GM18951 (cell line): Measurements from ENCODE around the gene ATXN2.

Source experiments
- POLR2A ChIP-seq: IDR thresholded peaks from 4 replicates; pipeline ENCODE4 v1.6.1; 2011; ENCODE audit warnings: mild to moderate bottlenecking; ENCODE audit not compliant: insufficient read length, insufficient read depth; ENCODE audit errors: extremely low read depth
- in situ Hi-C: fragments of 300-500 bp; cut with MboI; formaldehyde crosslinking; loops from one replicate; pipeline ENCODE4 v1.12.0; 2022; ENCODE audit warnings: low sequenced_read_pairs, mixed read lengths, inconsistent platforms; ENCODE audit not compliant: unreplicated experiment

The ATXN2 gene

DNA sequence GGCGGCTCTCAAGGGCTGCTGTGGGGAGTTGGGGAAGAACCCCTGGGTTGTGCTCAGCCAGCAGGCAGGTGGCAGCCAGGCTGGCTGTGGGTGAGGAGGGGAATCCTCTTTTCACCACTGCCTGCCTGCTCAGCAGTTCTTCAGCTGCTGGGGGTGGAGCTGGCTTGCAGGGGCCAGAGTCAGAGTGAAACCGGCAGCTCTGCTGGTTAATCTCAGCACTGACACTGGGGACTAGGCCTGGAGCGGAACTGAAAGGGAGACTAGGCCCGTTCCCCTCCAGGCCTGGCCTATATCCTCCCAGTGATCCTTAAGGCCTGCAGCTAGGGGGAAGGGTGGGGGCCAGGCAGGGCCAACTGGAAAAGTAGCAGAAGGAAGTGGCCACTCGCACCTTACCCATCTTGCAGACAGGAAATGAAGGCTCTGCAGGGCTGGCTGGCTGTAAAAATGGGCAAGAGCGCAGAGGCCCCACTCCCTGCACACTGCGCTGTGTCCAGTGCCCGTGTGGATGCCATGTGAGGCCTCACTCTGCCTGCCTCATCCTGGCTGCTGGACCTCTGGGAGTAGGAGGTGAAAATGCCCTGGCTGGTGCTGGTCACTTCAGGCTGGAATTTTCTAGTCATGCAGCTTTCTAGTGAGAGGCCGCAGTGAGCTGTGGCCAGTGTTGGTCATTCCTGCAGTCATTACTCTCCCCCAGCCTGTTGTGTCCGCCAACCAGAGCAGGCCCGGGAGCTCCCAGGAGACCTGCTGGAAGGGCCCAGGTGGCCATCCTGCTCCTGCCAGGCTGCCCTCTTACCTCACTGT lies 154.0 kb downstream of the ATXN2 start:
- TF ChIP-seq POLR2A, result peak; percentile 36
- in situ Hi-C loops, result loop anchor here (5.0 kb wide), 1 partner anchor 48 kb away; no protein-coding TSS in a partner anchor

DNA sequence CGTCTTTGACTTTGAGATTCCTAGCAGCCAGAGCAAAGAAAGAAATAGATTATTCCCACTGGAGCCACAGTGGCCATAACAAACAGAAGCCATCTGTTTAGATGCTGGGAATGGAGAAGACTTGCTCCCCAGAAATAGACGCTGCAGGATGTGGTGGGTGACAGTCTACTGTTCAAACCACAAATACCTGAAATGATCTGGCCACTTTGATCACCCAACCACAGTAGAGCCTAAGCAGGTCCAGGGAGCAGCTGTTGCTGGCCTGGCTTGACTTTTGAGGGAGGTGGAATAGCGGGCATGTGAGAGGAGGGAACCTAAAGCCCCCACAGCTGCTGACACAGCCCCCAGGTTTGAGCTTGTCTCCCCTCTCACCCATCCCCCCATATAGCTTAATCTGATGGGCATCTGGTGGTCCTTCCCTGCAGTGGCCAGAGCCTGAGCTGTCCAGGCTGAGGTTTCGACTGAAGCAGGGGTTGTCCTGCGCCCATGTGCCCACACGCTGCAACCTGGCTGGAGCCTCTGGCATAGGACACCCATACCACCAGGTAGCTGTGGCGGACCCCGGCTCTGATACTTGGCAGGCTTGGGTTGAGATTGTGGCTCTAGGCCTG lies 154.7 kb downstream of the ATXN2 start:
- in situ Hi-C loops, result no loop called here
- TF ChIP-seq POLR2A, result no peak

DNA sequence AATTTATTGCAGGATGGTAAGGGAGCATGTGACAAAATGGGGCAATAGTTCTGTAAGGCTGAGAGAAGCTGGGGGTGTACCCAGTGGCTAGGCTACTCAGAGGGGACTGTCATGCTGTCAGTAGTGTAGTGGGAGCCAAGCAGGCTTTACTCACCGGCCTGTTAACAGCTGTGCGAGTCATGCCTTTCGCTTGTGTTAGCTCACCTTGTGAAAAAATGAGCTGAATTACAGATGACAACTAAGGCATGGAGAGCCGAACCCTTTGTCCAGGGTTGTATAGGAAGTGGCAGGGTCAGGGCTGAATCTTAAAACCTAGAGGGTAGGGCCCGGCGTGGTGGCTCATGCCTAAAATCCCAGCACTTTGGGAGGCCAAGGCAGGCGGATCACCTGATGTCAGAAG lies 155.5 kb downstream of the ATXN2 start:
- in situ Hi-C loops, result no loop called here
- TF ChIP-seq POLR2A, result no peak

DNA sequence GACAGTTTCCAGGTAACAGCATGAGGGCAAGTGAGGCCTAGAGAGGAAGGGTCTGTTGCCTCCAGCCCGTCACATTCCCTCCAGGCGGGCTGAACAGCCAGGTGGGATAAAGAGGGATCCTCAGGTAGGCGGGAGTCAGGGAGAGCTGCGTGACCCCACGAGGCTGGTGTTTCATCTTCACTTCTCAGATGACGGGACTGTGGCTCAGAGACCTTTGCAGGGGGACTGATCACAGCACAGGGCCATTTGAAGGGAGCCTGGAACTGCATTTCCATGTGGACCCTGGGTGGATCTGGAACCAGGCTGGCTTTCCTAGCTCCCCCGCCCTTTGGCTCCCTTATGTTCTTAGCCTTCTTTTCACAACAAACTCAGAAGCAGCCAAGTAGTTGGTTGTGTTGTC lies 156.0 kb downstream of the ATXN2 start:
- in situ Hi-C loops, result no loop called here
- TF ChIP-seq POLR2A, result no peak

DNA sequence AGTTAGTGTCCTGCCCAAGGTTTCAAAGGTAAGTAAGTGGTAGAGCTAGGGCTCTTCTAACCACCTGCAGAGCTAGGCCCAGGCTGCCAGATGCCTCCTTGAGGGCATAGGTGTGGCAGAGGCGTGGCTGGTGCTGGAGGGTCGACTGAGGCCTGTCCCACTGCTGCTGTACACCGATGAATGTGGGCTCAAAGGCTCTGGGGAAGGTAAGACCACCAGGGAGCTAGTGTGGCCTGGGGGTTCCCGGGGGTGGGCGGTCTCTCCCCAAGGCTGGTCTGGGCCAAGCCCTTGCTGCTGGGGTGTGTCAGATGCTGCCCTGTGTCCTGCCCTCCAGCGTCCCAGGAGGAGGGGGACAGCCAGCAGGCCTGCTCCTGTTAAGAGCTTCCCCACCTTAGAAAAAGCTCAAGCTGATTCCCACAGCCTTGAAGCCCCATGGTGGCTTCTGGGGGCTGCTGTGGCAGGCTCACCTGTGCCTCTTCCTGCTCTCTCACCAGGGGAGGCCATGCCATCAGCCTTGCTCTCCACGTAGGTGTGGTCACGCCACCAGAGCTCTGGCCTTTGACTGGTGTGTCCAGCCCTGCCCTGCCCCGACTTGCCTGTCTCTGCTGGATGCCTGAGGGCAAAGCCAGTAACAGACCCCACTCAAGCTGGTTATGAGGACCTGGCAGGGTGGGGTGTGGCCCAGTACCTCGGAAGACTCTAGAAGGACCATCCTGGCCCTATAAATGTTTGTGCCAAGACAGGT lies 156.6 kb downstream of the ATXN2 start:
- in situ Hi-C loops, result no loop called here
- no peak for TF ChIP-seq POLR2A

DNA sequence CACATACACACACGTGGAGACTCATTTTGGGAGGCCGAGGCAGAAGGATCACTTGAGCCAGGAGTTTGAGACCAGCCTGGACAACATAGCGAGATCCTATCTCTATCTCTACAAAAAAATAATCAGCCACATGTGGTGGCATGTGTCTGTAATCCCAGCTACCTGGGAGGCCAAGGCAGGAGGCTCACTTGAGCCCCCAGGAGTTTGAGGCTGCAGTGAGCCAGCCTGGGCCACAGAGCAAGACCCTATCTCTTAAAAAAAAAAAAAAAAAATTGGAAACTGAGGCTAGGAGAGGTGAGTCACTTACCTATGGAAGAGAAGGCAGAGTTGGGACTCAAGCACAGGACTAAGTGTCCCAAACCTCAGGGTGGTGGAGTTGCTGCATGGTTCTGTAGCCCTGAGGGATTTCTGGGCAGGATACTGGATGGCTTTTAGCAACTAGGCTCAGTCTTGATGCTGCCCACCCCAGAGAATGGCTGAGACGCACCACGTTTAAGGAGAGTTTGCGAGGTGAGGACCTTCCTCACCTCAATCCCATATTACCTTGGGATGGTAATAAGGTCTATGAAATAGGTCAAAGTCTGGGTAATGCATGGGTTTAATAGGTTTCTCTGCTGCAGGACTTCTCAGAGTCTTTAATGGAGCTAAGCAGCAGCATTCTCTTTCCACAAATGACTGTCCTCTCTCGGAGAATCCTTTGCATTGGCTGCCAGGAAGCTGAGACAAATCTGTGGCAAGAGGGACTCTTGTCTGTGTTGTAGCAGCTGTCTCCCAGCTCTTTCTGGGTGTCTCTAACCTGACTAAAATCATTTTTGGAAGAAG lies 157.8 kb downstream of the ATXN2 start:
- no peak for TF ChIP-seq POLR2A
- in situ Hi-C loops, result no loop called here

DNA sequence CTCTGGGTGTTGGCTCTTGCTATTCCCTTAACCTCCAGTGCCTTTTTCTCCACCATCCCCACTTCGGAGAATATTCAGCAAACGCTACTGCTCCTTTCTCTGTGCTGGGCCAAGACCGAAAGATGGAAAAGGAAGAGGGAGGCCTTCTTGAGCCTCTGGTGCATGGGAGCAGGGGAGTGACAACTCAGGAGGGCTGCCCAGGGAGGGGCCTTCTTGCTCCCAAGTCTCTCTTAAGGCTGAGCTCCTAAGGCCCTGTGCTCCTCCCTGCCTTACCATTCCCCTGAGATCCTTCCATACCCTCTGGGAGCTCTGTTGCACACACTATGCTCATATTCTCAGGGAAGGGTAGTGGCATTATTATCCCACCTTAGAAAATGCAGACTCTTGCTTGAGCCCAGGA lies 158.5 kb downstream of the ATXN2 start:
- in situ Hi-C loops, result no loop called here
- no peak for TF ChIP-seq POLR2A

DNA sequence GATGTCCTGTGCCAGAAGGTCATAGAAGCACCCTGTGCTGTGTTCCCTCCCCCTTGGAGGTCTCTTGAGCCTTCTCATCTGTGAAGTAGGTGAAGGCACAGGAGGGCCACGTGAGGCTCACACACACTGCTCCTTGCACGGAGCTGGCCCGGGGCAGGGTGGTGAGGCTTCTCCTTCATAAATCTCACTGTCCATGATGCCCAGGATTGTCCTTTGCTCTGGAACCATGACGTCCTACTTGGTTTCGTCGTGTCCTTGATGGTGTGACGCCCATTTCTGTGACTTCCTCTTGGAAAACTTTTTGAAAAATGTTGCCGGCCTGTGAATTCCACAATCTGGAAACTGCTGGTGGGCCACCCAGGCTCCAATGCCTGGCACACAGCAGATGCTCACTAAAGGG lies 159.0 kb downstream of the ATXN2 start:
- in situ Hi-C loops, result no loop called here
- TF ChIP-seq POLR2A, result no peak

DNA sequence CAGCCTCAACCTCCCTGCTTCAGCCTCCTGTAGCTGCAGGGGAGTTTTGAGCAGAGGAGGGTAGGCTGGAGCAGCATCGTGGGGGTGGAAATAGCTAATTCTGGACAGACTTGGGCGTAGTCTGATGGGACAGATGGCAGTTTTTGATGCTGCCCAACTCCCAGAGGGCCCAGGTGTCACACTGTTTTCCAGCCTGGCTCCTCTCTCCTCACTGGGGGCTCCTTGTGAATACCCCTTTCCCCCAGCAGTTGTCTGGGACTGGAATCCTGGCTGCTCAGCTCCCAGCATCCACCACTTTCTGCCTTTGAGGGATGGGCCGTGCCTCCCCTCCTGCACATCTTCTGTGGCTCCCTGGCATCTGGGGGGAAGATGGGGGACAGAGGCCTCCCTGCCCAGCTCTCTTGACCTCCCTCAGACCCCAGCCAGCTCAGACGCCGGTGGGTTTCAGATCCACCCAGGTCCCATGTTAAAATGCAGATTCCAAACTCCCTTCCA lies 159.4 kb downstream of the ATXN2 start:
- in situ Hi-C loops, result no loop called here
- TF ChIP-seq POLR2A, result no peak

DNA sequence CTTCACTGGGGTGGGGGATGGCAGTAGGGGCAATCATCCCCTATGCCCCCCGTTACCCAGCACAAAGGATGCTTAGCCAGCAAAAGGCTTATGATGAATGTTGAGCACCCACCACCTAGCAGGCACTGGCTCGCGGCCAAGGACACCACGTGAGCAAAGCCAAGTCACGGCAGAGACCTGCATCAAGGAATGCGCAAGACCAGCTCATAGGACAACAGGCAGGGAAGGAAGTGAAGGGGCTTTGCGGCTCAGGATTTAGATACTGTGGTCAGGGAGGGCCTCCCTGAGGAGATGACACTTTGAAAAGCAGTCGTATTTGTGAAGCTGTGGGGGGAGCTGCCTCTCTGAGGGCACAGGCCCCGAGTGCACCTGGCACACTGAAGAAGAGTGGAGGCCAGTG lies 160.6 kb downstream of the ATXN2 start:
- no peak for TF ChIP-seq POLR2A
- in situ Hi-C loops, result no loop called here

DNA sequence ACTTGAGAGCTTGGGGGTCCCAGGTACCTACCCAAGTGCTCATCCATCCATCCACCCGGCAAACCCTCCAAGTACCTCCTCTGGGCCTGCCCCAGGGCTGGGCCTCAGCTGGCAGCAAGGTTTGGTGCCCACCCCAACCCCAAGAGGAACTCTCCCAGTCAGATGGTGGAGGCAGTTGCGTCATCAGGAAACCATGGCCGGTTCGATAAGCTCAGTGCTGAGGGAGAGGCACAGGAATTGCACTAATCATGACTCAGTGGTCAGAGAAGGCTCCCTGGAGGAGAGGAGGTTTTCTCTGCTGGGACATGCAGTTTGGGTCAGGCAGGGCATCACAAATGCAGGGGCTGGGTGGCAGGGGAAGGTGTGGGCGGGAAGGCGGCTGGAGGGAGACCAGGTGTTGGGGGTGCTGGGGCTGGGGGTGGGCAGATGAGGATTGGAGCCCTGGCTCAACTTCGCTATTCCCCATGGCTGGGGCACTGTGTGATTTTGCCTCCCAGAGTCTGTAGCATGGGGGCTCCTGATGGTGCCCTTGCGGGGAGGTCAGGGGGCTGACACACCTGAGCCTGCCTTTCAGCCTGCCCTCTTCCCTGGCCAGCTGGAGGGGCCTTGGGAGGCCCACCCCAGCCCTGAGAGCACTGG lies 161.2 kb downstream of the ATXN2 start:
- in situ Hi-C loops, result no loop called here
- no peak for TF ChIP-seq POLR2A

DNA sequence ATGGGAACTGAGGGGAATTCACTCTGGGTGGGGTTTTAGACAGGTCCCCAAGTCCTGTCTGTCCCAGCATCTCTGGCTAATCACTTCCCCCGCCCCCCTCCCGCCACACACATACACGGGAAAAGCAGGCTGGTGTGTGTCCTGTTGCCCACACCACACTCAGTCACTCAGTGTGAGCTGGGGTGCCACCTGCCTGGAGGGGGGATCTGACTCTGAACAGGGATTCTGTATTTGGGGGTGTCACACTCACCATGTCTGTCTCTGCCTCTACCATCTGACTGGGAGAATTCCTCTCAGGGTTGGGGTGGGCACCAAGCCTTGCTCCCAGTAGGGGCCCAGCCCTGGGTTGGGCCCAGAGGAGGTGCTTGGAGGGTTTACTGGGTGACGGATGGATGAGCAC lies 162.3 kb downstream of the ATXN2 start:
- no peak for TF ChIP-seq POLR2A
- in situ Hi-C loops, result no loop called here
